HEK293 (cell line): Measurements from ENCODE around the gene ZNF367.

Source experiments
- CTCF ChIP-seq: fragments of 450-650 bp; formaldehyde crosslinking; IDR thresholded peaks from 2 replicates; pipeline ENCODE4 v1.5.1; 2016; ENCODE audit warnings: missing biosample characterization, missing genetic modification characterization
- EGR2 ChIP-seq: fragments of 450-650 bp; formaldehyde crosslinking; IDR thresholded peaks from 2 replicates; pipeline ENCODE4 v1.5.1; 2016; ENCODE audit warnings: low read depth, missing biosample characterization, missing genetic modification characterization
- HOXD13 ChIP-seq: sonication (generic); formaldehyde crosslinking; IDR thresholded peaks from 2 replicates; pipeline ENCODE4 v1.8.0; 2022; ENCODE audit warnings: missing genetic modification reagents, borderline replicate concordance
- IKZF3 ChIP-seq: fragments of 450-650 bp; IDR thresholded peaks from 2 replicates; pipeline ENCODE4 v1.5.0; 2018; ENCODE audit warnings: missing biosample characterization, mild to moderate bottlenecking, missing genetic modification characterization, moderate library complexity
- KLF17 ChIP-seq: fragments of 450-650 bp; formaldehyde crosslinking; IDR thresholded peaks from 2 replicates; pipeline ENCODE4 v1.5.1; 2016; ENCODE audit warnings: missing biosample characterization, missing genetic modification characterization
- KLF9 ChIP-seq: fragments of 450-650 bp; formaldehyde crosslinking; IDR thresholded peaks from 2 replicates; pipeline ENCODE4 v1.5.1; 2016; ENCODE audit warnings: missing biosample characterization, missing genetic modification characterization, low read depth
- PRDM1 ChIP-seq: fragments of 450-650 bp; formaldehyde crosslinking; IDR thresholded peaks from 2 replicates; pipeline ENCODE4; 2016; ENCODE audit warnings: missing biosample characterization, missing genetic modification characterization
- SETDB1 ChIP-seq: IDR thresholded peaks from one replicate; pipeline ENCODE4 v1.6.1; 2017; ENCODE audit warnings: mild to moderate bottlenecking, low read length, moderate library complexity, mixed read lengths; ENCODE audit not compliant: insufficient read length
- TCF7L2 ChIP-seq: IDR thresholded peaks from 2 replicates; pipeline ENCODE4 v1.6.1; 2011; ENCODE audit warnings: low read depth, mild to moderate bottlenecking, inconsistent platforms, low read length, moderate library complexity, borderline replicate concordance
- YY1 ChIP-seq: fragments of 450-650 bp; formaldehyde crosslinking; IDR thresholded peaks from 2 replicates; pipeline ENCODE4 v1.5.1; 2018; ENCODE audit warnings: missing biosample characterization, missing genetic modification characterization
- ZBTB26 ChIP-seq: fragments of 450-650 bp; formaldehyde crosslinking; optimal IDR thresholded peaks from 2 replicates; pipeline ENCODE3; 2016; ENCODE audit warnings: missing biosample characterization, mild to moderate bottlenecking, missing genetic modification characterization
- ZBTB44 ChIP-seq: fragments of 450-650 bp; IDR thresholded peaks from 2 replicates; pipeline ENCODE4 v1.5.1; 2018; ENCODE audit warnings: missing biosample characterization, mild to moderate bottlenecking, missing genetic modification characterization
- ZEB2 ChIP-seq: fragments of 450-650 bp; formaldehyde crosslinking; IDR thresholded peaks from 2 replicates; pipeline ENCODE4 v1.5.1; 2016; ENCODE audit warnings: missing biosample characterization, missing genetic modification characterization
- ZFHX2 ChIP-seq: fragments of 450-650 bp; formaldehyde crosslinking; conservative IDR thresholded peaks from 2 replicates; pipeline ENCODE4 v1.5.1; 2016; ENCODE audit warnings: missing biosample characterization, missing genetic modification characterization
- ZNF148 ChIP-seq: fragments of 450-650 bp; formaldehyde crosslinking; IDR thresholded peaks from 2 replicates; pipeline ENCODE4 v1.5.0; 2017; ENCODE audit warnings: missing biosample characterization, missing genetic modification characterization, borderline replicate concordance
- ZNF16 ChIP-seq: fragments of 450-650 bp; formaldehyde crosslinking; IDR thresholded peaks from 2 replicates; pipeline ENCODE4 v1.5.1; 2016; ENCODE audit warnings: low read depth, missing biosample characterization, missing genetic modification characterization
- ZNF302 ChIP-seq: fragments of 450-650 bp; formaldehyde crosslinking; IDR thresholded peaks from 2 replicates; pipeline ENCODE4 v1.5.1; 2016; ENCODE audit warnings: missing biosample characterization, missing genetic modification characterization, low read depth
- ZNF362 ChIP-seq: fragments of 450-650 bp; formaldehyde crosslinking; IDR thresholded peaks from 2 replicates; pipeline ENCODE4 v1.5.1; 2016; ENCODE audit warnings: missing biosample characterization, missing genetic modification characterization
- ZNF416 ChIP-seq: fragments of 450-650 bp; formaldehyde crosslinking; IDR thresholded peaks from 2 replicates; pipeline ENCODE4 v1.5.1; 2016; ENCODE audit warnings: missing biosample characterization, missing genetic modification characterization
- ZNF521 ChIP-seq: fragments of 450-650 bp; formaldehyde crosslinking; IDR thresholded peaks from 2 replicates; pipeline ENCODE4 v1.5.1; 2017; ENCODE audit warnings: missing biosample characterization, mild to moderate bottlenecking, missing genetic modification characterization
- ZNF529 ChIP-seq: fragments of 450-650 bp; formaldehyde crosslinking; IDR thresholded peaks from 2 replicates; pipeline ENCODE4 v1.5.1; 2017; ENCODE audit warnings: missing genetic modification characterization, missing biosample characterization; ENCODE audit not compliant: insufficient replicate concordance
- ZNF571 ChIP-seq: fragments of 450-650 bp; formaldehyde crosslinking; IDR thresholded peaks from 2 replicates; pipeline ENCODE4 v1.5.0; 2017; ENCODE audit warnings: missing biosample characterization, missing genetic modification characterization
- ZNF645 ChIP-seq: fragments of 450-650 bp; formaldehyde crosslinking; IDR thresholded peaks from 2 replicates; pipeline ENCODE4; 2016; ENCODE audit warnings: missing biosample characterization, missing genetic modification characterization
- ZNF677 ChIP-seq: fragments of 450-650 bp; IDR thresholded peaks from 2 replicates; pipeline ENCODE4 v1.5.0; 2018; ENCODE audit warnings: missing biosample characterization, mild to moderate bottlenecking, missing genetic modification characterization, moderate library complexity
- ZNF692 ChIP-seq: fragments of 450-650 bp; formaldehyde crosslinking; IDR thresholded peaks from 2 replicates; pipeline ENCODE4 v1.5.1; 2016; ENCODE audit warnings: missing biosample characterization, missing genetic modification characterization
- ZNF707 ChIP-seq: fragments of 450-650 bp; formaldehyde crosslinking; IDR thresholded peaks from 2 replicates; pipeline ENCODE4 v1.5.1; 2016; ENCODE audit warnings: missing biosample characterization, missing genetic modification characterization
- ZNF776 ChIP-seq: fragments of 450-650 bp; formaldehyde crosslinking; IDR thresholded peaks from 2 replicates; pipeline ENCODE4 v1.5.0; 2017; ENCODE audit warnings: missing biosample characterization, missing genetic modification characterization, borderline replicate concordance
- ZNF837 ChIP-seq: fragments of 450-650 bp; formaldehyde crosslinking; IDR thresholded peaks from 2 replicates; pipeline ENCODE4 v1.5.1; 2016; ENCODE audit warnings: missing biosample characterization, missing genetic modification characterization

The ZNF367 gene

GRCh38 chr9:96418920-96419690, 935 bp upstream of the ZNF367 start (continued):
- no peak for TF ChIP-seq ZNF16
- TF ChIP-seq ZNF677 (tag by site-specific recombination) = no peak
- no peak for TF ChIP-seq PRDM1 (tag by site-specific recombination)
- no peak for TF ChIP-seq ZNF362 (tag by site-specific recombination)
- TF ChIP-seq EGR2 (tag by site-specific recombination) = no peak
- TF ChIP-seq ZNF529 = no peak
- no peak for TF ChIP-seq ZNF645 (tag by site-specific recombination)
- no peak for TF ChIP-seq ZNF707 (tag by site-specific recombination)
- TF ChIP-seq ZEB2 (tag by site-specific recombination) = no peak
- no peak for TF ChIP-seq IKZF3 (tag by site-specific recombination)
- TF ChIP-seq KLF9 = no peak
- TF ChIP-seq ZNF521 = no peak
- no peak; the same call in 1 of the 2 replicates for TF ChIP-seq ZNF692 (tag by site-specific recombination)
- TF ChIP-seq ZBTB26 (tag by site-specific recombination) = peak; percentile 53
- no peak for TF ChIP-seq ZBTB44 (tag by site-specific recombination)
- TF ChIP-seq ZNF571 (tag by site-specific recombination) = no peak
- TF ChIP-seq TCF7L2 = no peak
- no peak for TF ChIP-seq ZNF302
- no peak for TF ChIP-seq HOXD13 (CRISPR knock-in tag)
- no peak; the same call in none of the 2 replicates for TF ChIP-seq KLF17 (tag by site-specific recombination)
- no peak for TF ChIP-seq ZNF837 (tag by site-specific recombination)
- TF ChIP-seq CTCF (tag by site-specific recombination) = no peak
- TF ChIP-seq ZNF148 (tag by site-specific recombination) = no peak
- TF ChIP-seq YY1 = no peak
- TF ChIP-seq ZNF416 (tag by site-specific recombination) = no peak
- TF ChIP-seq SETDB1 = no peak
- TF ChIP-seq ZFHX2 (tag by site-specific recombination) = no peak
- TF ChIP-seq ZNF776 (tag by site-specific recombination) = no peak
